Activated CD8-positive, alpha-beta memory T cell treated with anti-CD3 and anti-CD28 coated beads, Interleukin-2, amount 10 ng/mL, durations not matched to agents 7 days and 5 days (primary cell): ENCODE data around the gene CUBN. TPM values are rescaled to one million over a fixed set of nuclear protein-coding genes. Genes with fewer than 3 reads are reported as not detected.

Experiments
- ATAC-seq: fragments of 150-1000 bp; cut with Tn5 transposase; one replicate; pipeline ENCODE4 v1.10.0; 2021; ENCODE audit warnings: moderate library complexity
- CTCF ChIA-PET: fragments of 350-600 bp; sonication (Branson Sonifier 250); formaldehyde crosslinking; loops from one replicate; lab custom pipeline; 2021; ENCODE audit warnings: antibody characterized with exemption; lab: Charles Lee
- DNase-seq: peaks from one replicate; pipeline ENCODE4 v3.0.0-alpha.2; 2020
- H3K27ac Mint-ChIP-seq: one replicate; pipeline ENCODE4 v1.8.0; 2021; ENCODE audit warnings: mild to moderate bottlenecking, mixed read lengths
- H3K27me3 Mint-ChIP-seq: one replicate; pipeline ENCODE4 v1.8.0; 2021; ENCODE audit warnings: mixed read lengths
- H3K36me3 Mint-ChIP-seq: one replicate; pipeline ENCODE4 v1.8.0; 2021; ENCODE audit warnings: mild to moderate bottlenecking, mixed read lengths
- H3K4me1 Mint-ChIP-seq: one replicate; pipeline ENCODE4 v1.8.0; 2021; ENCODE audit warnings: mixed read lengths
- H3K4me3 Mint-ChIP-seq: one replicate; pipeline ENCODE4 v1.8.0; 2021; ENCODE audit warnings: mild to moderate bottlenecking, moderate library complexity, mixed read lengths
- H3K9me3 Mint-ChIP-seq: one replicate; pipeline ENCODE4 v1.8.0; 2022; ENCODE audit warnings: low read depth, mixed read lengths
- total RNA-seq, 2 experiments: library from RNA; stranded (reverse); gene quantifications; one replicate each; pipeline ENCODE4 v1.2.3, GENCODE V29; 2021

CUBN gene
- total RNA-seq, 2 experiments from 2014 or later = 0.56 to 1.1 TPM

DNA sequence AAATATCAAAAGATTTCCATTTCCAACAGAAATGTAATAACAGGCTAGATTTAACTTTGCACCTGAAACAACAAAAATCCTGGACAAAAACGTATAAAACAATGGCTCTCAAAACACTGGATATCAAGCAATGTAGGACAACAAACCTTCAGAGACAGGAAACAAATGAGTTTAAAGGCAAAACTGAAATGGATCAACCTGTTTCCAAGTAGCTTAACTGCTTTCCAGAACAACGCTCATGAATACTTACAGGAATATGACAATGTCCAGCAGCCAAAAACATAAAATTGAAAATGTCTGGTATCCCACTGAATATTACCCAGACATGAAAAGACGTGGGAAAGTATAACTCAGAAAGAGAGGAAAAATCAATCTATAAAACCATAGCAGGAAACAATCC lies 62.8 kb downstream of the CUBN start:
- no peak overlapping the region for H3K4me3 Mint-ChIP-seq
- no peak for ATAC-seq

DNA sequence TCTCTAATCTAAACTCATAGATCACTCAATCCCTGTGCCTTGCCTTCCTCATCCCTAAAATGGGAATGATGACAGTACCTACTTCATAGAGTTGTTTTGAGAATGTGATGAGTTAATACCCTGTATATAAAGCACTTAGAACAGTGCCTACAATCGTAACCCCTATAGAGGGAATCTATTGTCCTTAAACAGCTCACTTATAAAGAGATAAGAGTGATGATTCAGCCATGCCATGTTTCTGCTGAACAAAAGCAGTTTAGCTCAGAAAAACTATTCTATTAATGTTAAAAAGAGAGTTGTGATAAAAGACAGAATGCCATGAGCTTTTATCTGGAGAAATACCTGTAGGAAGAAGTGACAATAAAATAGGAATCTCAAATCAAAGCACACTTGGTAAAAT lies 63.6 kb downstream of the CUBN start:
- H3K4me3 Mint-ChIP-seq = no peak overlapping the region
- ATAC-seq (no peak), DNase-seq (no peak)
- CTCF ChIA-PET = no interaction called here
- H3K27ac Mint-ChIP-seq = no peak overlapping the region
- peaks cover 2% of the 10 kb centered on the region for H3K9me3 Mint-ChIP-seq
- H3K27me3 Mint-ChIP-seq = no peaks in the 10 kb centered on the region
- peaks cover 3% of the 10 kb centered on the region for H3K36me3 Mint-ChIP-seq
- peaks cover 14% of the 10 kb centered on the region for H3K4me1 Mint-ChIP-seq

More for the DNA sequence above, 62.8 kb downstream of the CUBN start:
- Mint-ChIP-seq H3K9me3 (peaks cover 2% of the 10 kb centered on the region), H3K36me3 (peaks cover 3% of the 10 kb centered on the region), H3K4me1 (peaks cover 12% of the 10 kb centered on the region), H3K27ac (no peak overlapping the region), H3K27me3 (no peaks in the 10 kb centered on the region)
- CTCF ChIA-PET = interaction anchor here (0.7 kb wide), 1 partner anchor 20 kb away, joined by 3 read pairs; no protein-coding TSS in a partner anchor
- no peak for DNase-seq

DNA sequence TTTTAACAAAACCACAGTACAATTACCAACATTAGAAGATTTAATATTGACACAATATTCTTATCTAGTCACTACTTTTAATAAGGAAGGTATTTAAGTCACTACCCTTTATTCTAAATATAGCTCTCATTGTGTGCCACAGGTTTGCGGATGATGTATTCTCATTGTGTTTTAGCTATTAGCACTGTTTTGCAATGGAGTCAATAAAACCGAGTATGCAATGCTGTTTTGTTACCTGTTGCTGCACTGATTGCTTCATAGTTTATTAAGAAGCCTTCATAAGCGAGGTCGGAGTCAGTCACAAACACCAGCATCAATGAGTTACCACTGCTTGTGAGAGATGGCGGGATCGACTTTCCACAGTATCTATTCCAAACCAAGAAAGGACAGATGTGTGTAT lies 64.3 kb downstream of the CUBN start:
- CTCF ChIA-PET = no interaction called here
- H3K27me3 Mint-ChIP-seq = no peaks in the 10 kb centered on the region
- H3K4me3 Mint-ChIP-seq = no peak overlapping the region
- no peak overlapping the region for H3K27ac Mint-ChIP-seq
- peaks cover 14% of the 10 kb centered on the region for H3K4me1 Mint-ChIP-seq
- peaks cover 2% of the 10 kb centered on the region for H3K9me3 Mint-ChIP-seq
- no peak for ATAC-seq
- no peak for DNase-seq
- peaks cover 3% of the 10 kb centered on the region for H3K36me3 Mint-ChIP-seq

DNA sequence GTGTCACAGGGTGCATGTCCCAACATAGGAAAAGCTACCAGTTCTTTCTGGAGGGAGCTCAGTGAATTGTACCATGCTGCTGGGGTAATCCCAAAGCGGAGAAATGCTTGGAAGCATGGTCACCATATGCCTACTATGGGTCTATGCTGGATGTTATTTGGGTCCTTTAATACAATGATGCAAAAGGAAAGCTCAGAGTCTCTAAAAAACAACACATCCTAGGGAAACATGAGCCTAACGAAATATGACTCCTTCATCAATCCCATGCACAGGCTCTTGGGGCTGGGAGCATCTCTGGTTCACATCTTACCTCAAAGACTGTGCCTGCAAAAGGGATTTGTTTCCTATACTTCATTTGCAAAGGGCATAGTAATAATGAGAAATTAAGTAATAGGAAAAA lies 65.2 kb downstream of the CUBN start:
- H3K27ac Mint-ChIP-seq = no peak overlapping the region
- no peak overlapping the region for H3K4me3 Mint-ChIP-seq
- no peak for DNase-seq
- no peaks in the 10 kb centered on the region for H3K27me3 Mint-ChIP-seq
- H3K9me3 Mint-ChIP-seq = peaks cover 2% of the 10 kb centered on the region
- CTCF ChIA-PET = interaction anchor here (0.7 kb wide), 1 partner anchor 196 kb away, joined by 4 read pairs; no protein-coding TSS in a partner anchor
- H3K4me1 Mint-ChIP-seq = peaks cover 14% of the 10 kb centered on the region
- ATAC-seq = no peak
- H3K36me3 Mint-ChIP-seq = peaks cover 3% of the 10 kb centered on the region

DNA sequence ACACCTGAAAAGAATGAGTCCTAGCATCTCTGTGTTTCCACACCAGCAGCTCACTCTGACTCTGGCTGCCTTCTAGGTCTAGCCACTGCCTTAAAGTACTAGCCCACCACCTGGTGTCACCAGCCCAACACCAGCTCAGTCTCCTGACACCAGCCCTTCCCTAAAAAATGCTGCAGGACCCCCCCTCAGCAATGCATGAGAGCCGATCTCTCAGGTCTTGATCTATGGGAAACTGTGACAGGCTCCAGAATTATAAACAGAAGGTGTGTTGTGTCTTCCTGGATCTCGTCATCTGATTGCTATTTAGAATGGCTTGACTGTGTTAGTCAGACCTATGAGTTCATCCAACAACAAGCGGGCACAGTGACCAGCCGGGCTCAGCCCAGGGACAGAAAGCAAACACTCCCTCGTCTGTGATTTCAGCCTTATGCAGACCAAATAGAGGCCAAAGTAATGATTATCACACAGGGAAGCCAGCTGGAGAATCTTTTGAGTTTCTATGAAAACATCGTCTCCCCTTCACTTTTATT lies 66.6 kb downstream of the CUBN start:
- peaks cover 3% of the 10 kb centered on the region for H3K36me3 Mint-ChIP-seq
- H3K27ac Mint-ChIP-seq = no peak overlapping the region
- peaks cover 2% of the 10 kb centered on the region for H3K9me3 Mint-ChIP-seq
- ATAC-seq (no peak), DNase-seq (no peak)
- peaks cover 16% of the 10 kb centered on the region for H3K4me1 Mint-ChIP-seq
- H3K27me3 Mint-ChIP-seq = no peaks in the 10 kb centered on the region
- H3K4me3 Mint-ChIP-seq = no peak overlapping the region
- CTCF ChIA-PET = no interaction called here

DNA sequence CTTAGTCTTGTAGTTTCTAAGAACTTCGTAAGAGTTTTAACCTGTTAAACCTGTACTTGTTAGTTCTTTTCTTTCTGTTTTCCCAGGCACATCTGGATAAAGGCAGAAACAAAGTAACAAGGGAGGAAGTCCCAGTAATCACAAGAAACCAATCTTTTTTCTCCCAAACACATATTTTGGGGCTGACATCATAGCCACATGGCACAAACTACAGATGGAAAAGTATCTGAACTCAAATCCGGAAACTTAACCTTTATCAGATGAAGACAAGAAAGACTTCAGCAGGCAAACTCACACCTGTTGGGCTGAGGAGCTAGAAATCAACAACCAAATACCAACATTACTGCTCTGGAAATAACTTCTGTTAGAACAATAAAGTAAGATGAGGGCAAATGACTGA lies 67.1 kb downstream of the CUBN start:
- Mint-ChIP-seq H3K27ac (no peak overlapping the region), H3K4me3 (no peak overlapping the region), H3K9me3 (no peaks in the 10 kb centered on the region), H3K27me3 (no peaks in the 10 kb centered on the region), H3K4me1 (peaks cover 10% of the 10 kb centered on the region), H3K36me3 (peaks cover 1% of the 10 kb centered on the region)
- no peak for ATAC-seq
- CTCF ChIA-PET = no interaction called here
- DNase-seq = no peak

DNA sequence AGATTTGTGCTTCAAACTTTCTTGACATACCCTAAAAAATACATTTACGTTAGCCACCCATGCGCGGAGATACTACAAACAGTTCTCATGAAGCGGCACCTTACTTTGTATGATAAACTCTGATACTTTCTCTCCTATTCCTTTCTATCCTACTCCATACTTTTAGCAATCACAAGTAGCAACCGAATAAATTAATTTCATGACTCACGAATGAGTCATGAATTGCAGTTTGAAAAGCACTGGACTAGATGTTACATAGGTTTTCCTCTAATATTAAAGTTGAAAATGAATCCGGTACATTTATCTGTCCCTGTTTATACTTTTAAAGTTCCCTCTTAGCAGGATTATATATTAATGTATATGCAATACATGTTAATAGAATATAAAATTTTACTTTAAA lies 67.6 kb downstream of the CUBN start:
- H3K4me1 Mint-ChIP-seq = peaks cover 7% of the 10 kb centered on the region
- CTCF ChIA-PET = no interaction called here
- peaks cover 1% of the 10 kb centered on the region for H3K36me3 Mint-ChIP-seq
- no peak overlapping the region for H3K27ac Mint-ChIP-seq
- ATAC-seq (no peak), DNase-seq (no peak)
- H3K27me3 Mint-ChIP-seq = no peaks in the 10 kb centered on the region
- H3K4me3 Mint-ChIP-seq = no peak overlapping the region
- no peaks in the 10 kb centered on the region for H3K9me3 Mint-ChIP-seq

DNA sequence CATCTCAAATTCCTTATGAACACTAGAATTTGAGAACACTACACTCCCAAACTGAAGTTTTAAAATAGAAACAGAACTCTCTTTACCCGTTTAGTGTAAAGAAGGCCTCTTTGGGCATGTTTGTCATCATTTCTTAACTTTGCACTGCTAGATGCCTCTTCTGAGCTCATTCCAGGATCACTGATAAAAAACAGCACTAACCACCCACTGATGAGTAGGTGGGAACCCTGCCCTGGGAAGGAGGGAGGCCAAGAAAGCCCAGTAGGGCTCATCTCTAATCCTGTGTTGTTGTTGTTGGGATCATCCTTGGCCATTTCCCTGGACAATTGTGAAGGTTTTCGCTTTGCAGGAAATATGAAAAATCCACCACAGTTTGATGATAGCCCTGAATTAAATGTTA lies 68.2 kb downstream of the CUBN start:
- no peaks in the 10 kb centered on the region for H3K9me3 Mint-ChIP-seq
- no peak overlapping the region for H3K27ac Mint-ChIP-seq
- peaks cover 4% of the 10 kb centered on the region for H3K4me1 Mint-ChIP-seq
- CTCF ChIA-PET = no interaction called here
- H3K4me3 Mint-ChIP-seq = no peak overlapping the region
- H3K27me3 Mint-ChIP-seq = no peaks in the 10 kb centered on the region
- ATAC-seq (no peak), DNase-seq (no peak)
- H3K36me3 Mint-ChIP-seq = peaks cover 2% of the 10 kb centered on the region

DNA sequence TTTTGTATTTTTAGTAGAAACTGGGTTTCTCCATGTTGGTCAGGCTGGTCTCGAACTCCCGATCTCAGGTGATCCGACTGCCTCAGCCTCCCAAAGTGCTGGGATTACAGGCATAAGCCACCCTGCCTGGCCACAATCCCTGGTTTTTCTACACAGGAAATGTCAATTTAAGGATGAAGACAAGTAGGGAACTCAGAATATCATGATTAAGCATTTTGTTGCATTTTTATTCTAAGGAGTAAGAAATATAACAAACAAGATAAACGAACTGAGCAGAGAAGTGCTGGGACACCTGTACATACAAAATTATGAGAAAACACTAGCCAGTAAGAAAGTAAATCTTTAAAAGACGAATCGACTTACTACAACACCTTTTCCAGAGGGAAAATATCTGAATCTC lies 69.3 kb downstream of the CUBN start:
- Mint-ChIP-seq H3K4me1 (peaks cover 4% of the 10 kb centered on the region), H3K27me3 (no peaks in the 10 kb centered on the region), H3K4me3 (no peak overlapping the region), H3K36me3 (peaks cover 2% of the 10 kb centered on the region), H3K27ac (no peak overlapping the region), H3K9me3 (no peaks in the 10 kb centered on the region)
- DNase-seq (no peak), ATAC-seq (no peak)
- CTCF ChIA-PET = no interaction called here

DNA sequence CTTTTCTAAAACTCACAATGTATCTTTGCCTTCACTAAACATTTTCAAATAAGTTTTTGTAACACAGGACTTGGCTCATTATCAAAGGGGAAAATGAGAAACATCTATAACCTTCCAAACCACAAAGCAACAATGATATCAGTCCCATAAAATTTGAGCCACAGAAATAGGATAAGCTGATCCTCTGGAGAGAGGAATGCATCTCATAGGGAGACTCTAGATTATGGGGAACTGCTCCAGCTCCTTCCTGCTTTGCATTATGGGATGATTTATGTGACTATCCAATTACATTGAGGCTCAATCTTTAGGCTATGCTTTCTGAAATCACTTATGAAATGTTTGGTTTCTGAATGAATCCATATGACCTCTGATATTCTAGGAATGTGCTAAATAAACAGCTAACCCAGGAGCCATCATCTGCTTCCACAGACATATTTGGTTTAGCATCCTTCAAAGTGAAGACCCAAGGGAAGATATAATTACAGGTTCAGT lies 70.4 kb downstream of the CUBN start:
- DNase-seq (no peak), ATAC-seq (no peak)
- Mint-ChIP-seq H3K4me3 (no peak overlapping the region), H3K9me3 (no peaks in the 10 kb centered on the region), H3K36me3 (peaks cover 2% of the 10 kb centered on the region), H3K27me3 (no peaks in the 10 kb centered on the region), H3K4me1 (peaks cover 4% of the 10 kb centered on the region), H3K27ac (no peak overlapping the region)
- CTCF ChIA-PET = no interaction called here

DNA sequence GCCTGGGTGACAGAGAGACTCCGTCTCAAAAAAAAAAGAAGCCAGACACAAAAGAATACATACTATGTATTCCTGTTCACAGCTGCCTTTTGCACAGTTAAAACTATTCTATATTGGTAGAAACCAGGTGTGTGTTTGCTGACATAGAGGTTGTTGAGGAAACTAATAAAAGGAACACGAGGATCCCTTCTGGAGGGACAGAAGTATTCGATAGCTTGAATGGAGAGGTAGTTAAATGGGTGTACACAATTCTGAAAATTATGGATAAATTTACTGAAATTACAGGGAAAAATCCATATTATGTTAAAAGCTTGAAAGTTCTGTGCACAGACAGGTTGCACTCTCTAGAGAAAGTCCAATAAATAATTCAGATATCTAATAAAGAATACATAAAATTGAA lies 71.5 kb downstream of the CUBN start:
- no peak overlapping the region for H3K4me3 Mint-ChIP-seq
- no peaks in the 10 kb centered on the region for H3K9me3 Mint-ChIP-seq
- H3K27me3 Mint-ChIP-seq = no peaks in the 10 kb centered on the region
- DNase-seq = no peak
- H3K36me3 Mint-ChIP-seq = peaks cover 4% of the 10 kb centered on the region
- H3K4me1 Mint-ChIP-seq = peaks cover 6% of the 10 kb centered on the region
- no peak for ATAC-seq
- no peak overlapping the region for H3K27ac Mint-ChIP-seq
- CTCF ChIA-PET = interaction anchor here (1.6 kb wide), 1 partner anchor 12 kb away, joined by 4 read pairs; no protein-coding TSS in a partner anchor

DNA sequence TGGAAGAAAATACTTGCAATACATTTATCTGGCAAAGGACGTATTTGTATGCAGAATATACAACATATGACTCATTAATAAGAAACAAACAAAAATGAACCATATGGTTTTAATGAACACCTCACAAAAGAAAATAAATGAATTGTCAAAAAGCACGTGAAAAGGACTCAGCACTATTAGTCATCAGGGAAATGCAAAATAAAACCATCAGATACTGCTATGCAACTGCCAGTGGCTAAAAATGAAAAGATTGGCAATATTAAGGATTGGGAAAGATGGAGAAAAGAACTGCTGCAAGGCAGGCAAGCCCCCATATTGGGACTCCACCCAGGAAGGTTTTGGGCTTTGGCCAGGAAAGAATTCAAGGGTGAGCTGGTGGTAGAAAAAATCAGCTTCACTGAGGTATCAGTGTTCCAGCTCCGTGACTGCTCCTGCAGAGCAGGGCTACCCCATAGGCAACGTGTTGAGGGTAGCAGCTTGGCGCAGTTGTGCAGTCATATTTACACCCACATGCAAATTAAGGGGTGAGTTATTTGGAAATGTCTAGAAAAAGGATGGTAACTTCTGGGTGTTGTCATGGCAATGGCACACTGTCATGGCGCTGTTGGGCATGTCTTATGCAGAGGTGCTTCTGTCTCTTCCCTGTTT lies 72.7 kb downstream of the CUBN start:
- Mint-ChIP-seq H3K4me1 (peaks cover 6% of the 10 kb centered on the region), H3K36me3 (peaks cover 7% of the 10 kb centered on the region), H3K4me3 (no peak overlapping the region), H3K27ac (no peak overlapping the region), H3K27me3 (no peaks in the 10 kb centered on the region), H3K9me3 (peaks cover 2% of the 10 kb centered on the region)
- CTCF ChIA-PET = interaction anchor here (0.5 to 1.6 kb wide), 2 partner anchors 13 to 138 kb away, joined by 3 to 4 read pairs; no protein-coding TSS in a partner anchor
- DNase-seq (no peak), ATAC-seq (no peak)

DNA sequence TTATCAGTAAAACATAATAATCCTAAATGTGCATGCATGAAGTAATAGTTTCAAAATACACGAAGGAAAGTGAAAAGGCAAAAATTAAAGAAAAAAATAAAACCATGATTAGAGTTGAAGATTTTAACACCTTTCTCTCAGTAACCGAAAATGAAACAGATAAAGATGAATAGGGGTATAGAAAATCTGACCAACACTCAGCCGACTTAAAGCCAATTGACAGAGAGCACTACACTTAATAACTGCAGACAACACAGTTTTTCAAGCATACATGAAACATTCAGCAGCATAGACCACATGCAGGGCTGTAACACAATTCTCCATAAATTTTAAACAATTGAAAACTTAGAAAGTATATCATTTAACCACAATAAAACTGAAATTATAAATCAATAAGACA lies 76.1 kb downstream of the CUBN start:
- Mint-ChIP-seq H3K4me1 (peaks cover 3% of the 10 kb centered on the region), H3K36me3 (peaks cover 15% of the 10 kb centered on the region), H3K27ac (no peak overlapping the region)

DNA sequence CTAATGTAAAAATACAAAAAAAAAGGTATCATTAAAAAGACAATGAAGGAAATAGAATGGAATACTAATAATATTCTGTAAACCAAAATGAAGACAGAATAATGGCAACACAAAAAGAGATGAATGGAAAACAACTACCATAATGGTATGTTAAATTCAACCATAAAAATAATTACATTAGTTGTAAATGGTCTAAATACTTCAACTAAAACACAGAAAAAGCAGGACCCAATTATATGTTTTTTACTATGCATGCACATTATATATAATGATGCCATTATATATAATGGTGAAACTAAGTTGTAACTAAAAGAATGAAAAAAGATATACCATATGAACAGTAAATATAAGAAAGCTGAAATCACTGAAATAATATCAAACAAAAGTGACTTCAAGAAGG lies 76.5 kb downstream of the CUBN start:
- ATAC-seq (no peak), DNase-seq (no peak)
- no peak overlapping the region for H3K4me3 Mint-ChIP-seq
- H3K4me1 Mint-ChIP-seq = peaks cover 3% of the 10 kb centered on the region
- peaks cover 8% of the 10 kb centered on the region for H3K9me3 Mint-ChIP-seq
- H3K36me3 Mint-ChIP-seq = peaks cover 15% of the 10 kb centered on the region
- no peaks in the 10 kb centered on the region for H3K27me3 Mint-ChIP-seq
- CTCF ChIA-PET = no interaction called here
- H3K27ac Mint-ChIP-seq = no peak overlapping the region

More for the DNA sequence above, 76.1 kb downstream of the CUBN start:
- ATAC-seq (no peak), DNase-seq (no peak)
- CTCF ChIA-PET = no interaction called here
- Mint-ChIP-seq H3K9me3 (peaks cover 8% of the 10 kb centered on the region), H3K27me3 (no peaks in the 10 kb centered on the region), H3K4me3 (no peak overlapping the region)
